GM18499 (cell line): Measurements from ENCODE around the gene ATP2B3.
A peak's percentile ranks its signal among the peaks of the same experiment; 100 is the strongest.

Experiments used
- ATAC-seq: cut with Tn5 transposase; IDR thresholded peaks from one replicate; pipeline ENCODE4 v1.9.1; 2021; ENCODE audit warnings: moderate number of reproducible peaks; ENCODE audit not compliant: insufficient read depth, unreplicated experiment

Gene ATP2B3

DNA sequence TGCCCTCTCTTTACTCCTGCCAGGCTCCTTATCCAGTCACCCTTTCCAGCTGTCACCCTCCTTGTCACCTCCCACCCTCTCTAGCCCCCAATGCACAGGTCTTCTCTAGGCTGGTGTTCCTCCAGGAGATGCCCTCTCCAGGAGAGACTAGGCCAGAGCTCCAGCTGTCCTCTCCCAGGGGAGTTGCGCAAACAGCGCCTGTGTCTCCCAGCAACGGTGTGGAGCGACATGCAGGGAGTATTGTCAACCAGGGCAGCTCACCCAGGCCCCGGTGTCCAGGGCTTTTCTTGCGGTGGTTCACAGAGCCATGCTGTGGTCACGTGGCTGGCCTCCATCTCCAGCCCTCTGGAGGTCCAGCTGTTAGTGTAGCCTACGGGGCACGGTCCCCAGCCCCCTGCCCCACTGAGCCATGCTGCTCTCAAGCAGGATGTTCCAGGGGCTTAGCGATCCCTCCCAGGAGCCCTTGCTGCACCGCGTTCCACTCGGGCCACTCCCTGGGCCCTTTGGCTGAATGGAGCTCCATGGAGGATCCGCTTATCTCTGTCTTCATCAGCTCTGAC, 46.7 kb downstream of the ATP2B3 start:
- no peak for ATAC-seq

GRCh38 chrX:153565996-153566580, 48.6 kb downstream of the ATP2B3 start:
- no peak for ATAC-seq

- ATAC-seq: no peak
Observed at GRCh38 chrX:153568451-153569011, 51.1 kb downstream of the ATP2B3 start.

DNA sequence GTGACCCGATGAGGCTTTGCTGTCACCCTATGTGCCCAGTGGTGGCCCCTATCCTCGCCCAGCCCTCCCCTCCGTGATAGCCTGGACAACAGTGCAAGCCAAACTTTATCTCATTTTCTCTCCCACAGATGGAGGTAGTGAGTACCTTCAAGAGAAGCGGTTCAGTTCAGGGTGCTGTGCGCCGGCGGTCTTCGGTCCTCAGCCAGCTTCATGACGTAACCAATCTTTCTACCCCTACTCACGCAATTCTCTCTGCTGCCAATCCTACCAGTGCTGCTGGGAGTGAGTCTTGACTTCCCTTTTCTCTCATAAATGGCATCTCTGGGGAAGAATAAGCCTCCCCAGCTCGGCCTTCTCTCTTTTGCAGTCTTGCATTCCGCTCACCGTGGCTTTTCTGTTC, 52.0 kb downstream of the ATP2B3 start:
- ATAC-seq: no peak

DNA sequence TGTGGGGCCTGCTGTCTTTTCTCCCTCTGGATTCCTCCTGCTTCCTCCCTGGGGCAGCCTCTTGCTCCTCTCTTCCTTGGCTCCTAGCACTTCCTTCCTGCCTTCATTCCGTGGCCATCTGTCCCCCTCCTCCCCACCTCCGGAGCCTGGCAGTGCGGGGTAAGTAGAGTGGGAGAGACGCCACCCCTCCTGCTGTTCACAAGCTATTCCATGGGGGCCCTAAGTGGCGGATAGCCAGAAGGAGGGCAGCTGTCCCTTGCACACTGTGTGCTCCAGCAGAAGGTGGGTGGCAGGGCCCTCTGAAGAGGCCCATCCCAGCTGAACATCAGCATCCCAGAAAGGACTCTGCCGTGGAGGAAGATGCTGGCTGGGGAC, 54.1 kb downstream of the ATP2B3 start:
- ATAC-seq: no peak

GRCh38 chrX:153572601-153573000, 55.2 kb downstream of the ATP2B3 start:
- ATAC-seq: no peak

- ATAC-seq: no peak
Observed at GRCh38 chrX:153573984-153574383, 56.5 kb downstream of the ATP2B3 start.

- no peak for ATAC-seq
Observed at GRCh38 chrX:153576239-153576870, 58.9 kb downstream of the ATP2B3 start.

DNA sequence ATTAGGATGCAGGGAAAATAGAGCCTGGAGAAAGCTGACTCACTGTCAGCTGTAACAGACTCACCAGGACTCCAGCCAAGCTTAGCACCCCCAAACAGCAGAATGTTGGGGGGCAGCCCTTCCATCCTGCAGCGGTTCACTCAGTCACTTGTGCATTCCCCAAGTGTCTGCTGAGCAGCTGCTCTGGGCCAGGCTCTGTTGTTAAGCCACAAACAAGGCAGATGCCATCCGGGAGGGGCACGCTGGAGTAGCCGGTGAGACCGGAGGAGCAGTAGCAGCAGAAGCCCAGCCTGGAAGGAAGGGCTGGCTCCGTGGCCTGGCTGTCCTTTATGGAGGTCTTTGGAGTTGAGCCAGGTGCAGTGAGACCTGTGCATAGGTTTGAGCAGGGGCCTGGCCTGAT, 59.5 kb downstream of the ATP2B3 start:
- ATAC-seq: no peak

DNA sequence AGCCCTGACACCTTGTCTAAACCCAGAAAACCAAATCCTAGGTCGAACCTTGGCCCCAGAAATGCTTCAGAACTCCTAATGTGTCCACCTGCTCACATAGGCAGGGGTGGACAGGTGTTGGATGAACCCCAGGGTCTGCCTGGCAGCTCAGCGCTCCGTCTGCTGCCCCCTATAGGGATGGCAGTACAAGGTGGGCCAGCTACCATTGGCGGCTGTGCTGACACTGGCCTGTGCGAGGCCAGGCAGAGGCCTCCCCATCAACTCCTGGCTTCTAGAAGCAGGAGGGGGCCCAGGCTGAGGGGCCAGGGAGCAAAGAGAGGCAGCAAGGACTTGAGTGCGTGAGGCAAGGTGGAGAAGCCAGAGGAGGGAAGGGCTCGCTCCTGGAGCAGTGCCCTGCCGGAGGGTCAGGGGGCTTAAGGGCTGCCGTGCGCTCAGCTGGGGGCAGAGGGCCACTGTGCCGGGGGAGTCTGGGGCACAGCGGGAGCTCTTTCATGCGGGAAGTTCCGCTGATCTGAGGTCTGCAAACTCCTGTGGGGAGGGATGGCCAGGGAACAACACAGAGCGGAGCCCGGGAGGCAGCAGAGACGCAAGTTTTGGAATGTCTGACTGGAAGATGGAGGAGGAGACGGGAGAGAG, 60.9 kb downstream of the ATP2B3 start:
- no peak for ATAC-seq

DNA sequence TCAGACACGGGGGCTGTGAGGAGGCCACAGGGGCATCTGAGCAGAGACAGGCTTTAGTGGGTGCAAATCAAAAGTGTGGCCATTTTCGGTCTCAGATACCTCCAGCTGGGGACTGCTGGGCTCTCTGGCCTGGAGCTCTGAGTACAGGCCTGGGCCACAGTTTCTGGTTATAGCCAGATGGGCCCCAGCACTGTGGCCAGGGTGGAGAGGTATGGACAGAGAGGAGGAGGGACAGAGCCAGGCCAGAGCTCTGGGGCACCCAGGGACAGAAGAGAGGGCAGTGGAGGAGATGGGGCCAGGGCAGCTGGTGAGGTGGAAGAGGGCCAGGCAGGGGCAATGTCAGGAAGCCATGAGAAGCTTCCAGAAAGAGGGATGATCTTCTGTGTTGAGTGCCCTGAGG, 61.4 kb downstream of the ATP2B3 start:
- ATAC-seq: no peak

DNA sequence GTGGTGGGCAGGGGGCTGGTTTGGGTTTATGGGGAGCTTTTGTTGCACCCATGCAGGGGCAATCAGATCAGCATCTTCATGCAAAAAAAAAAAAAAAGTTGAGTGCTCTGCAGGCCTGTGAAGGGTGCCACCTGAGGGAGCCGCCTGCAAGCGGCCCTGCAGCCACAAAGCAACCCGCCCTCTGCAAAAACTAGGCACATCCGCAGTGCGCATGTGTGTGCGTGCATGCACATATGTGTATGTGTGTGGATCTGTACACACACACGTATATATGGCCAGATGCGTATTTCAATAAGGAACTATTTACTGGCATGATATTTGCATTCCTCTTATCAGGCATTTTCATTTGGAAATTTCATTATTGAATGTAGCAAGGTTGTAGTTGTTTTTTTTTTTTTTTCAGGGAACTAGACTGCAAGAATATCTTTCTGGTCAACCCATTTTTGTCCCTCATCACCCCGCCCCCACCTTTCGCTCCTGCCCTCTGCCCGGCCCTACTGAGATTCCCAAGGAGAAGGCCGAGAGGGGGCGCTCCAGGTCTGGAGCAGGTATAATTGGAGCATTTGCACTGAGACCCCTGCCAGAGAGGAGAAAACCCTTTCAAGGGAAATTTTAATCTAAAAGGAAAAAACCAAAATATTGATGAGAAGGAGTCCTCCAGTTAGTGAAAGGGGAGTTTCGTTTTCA, 63.4 kb downstream of the ATP2B3 start:
- no peak for ATAC-seq

DNA sequence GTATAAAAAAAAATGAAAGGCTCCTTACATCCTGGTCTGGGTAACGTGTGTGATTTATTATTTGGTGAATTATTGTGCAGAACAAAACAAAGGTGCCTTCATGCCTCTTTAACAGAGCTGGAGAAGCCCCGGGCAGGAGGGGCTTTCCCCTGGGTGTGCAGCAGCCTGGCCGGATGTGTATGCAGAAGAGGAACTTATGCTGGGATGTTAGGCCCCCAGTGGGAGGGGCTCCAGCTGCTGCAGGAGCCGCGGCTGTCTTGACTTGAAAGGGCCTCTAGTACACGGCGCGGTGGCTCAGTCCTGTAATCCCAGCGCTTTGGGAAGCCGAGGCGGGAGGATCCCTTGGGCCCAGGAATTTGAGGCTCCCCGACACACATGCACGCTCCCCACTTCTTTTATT, 65.5 kb downstream of the ATP2B3 start:
- ATAC-seq: peak; percentile 94

DNA sequence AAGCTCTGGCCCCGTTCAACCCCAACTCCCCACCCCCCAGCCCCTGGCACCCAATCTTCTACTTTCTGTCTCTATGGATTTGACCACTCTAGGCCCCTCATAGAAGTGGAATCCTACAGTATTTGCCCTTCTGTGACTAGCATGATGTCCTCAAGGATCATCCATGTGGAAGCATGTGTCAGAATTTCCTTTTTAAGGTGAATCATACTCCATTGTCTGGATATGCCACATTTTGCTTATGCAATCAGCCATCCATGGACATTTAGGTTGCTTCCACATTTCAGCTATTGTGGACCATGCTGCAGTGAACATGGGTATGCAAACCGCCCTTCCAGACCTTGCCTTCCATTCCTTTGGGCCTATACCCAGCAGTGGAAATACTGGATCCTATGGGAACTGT, 66.0 kb downstream of the ATP2B3 start:
- no peak for ATAC-seq

GRCh38 chrX:153585827-153586226, 68.4 kb downstream of the ATP2B3 start:
- no peak for ATAC-seq

DNA sequence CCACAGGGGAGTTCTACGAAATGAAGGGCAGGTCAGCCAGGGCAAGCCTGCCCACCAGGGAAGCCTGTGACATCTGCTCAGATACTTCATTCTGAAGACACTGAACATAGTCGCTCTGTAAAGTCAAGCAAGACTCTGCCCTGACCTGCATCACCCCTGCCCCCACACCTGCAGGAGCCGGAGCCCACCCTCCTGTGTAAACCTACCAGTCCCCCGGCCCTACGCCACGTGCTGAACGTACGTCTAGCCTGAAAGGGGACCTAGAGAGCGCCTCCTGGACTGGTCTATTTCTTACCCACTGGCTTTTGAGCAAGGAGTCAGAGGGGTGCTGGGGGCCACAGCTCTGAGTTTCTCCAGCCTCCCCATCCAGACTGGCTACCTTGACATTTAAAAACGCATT, 69.9 kb downstream of the ATP2B3 start:
- ATAC-seq: no peak

- ATAC-seq: no peak
Observed at GRCh38 chrX:153588021-153588781, 70.8 kb downstream of the ATP2B3 start.

GRCh38 chrX:153588782-153589446, 71.5 kb downstream of the ATP2B3 start:
- no peak for ATAC-seq
